Right lobe of liver (tissue), 4 donors: ENCODE measurements around the gene ZNF487.

Experiments
- POLR2A ChIP-seq: fragments of 450-650 bp; IDR thresholded peaks from one replicate; pipeline ENCODE4 v1.6.1; 2017; ENCODE audit warnings: antibody characterized with exemption, mild to moderate bottlenecking
- TF ChIP-seq, protein P1 (sequence below), 4 donors: fragments of 200-600 bp in 3 of 4; fragments of 450-650 bp in 1 of 4; IDR thresholded peaks; one replicate each; pipeline versions ENCODE4 v1.5.1 to v1.8.0; 2016 to 2022; ENCODE audit warnings: antibody characterized with exemption in 4 of 4, mild to moderate bottlenecking in 2 of 4
- donor health status: DM: no; HTN: no; CAD: no.
- donor health status: DM: no; HTN: no; CAD: no.
- donor health status: DM: no; HTN: yes; CAD: no.

DNA sequence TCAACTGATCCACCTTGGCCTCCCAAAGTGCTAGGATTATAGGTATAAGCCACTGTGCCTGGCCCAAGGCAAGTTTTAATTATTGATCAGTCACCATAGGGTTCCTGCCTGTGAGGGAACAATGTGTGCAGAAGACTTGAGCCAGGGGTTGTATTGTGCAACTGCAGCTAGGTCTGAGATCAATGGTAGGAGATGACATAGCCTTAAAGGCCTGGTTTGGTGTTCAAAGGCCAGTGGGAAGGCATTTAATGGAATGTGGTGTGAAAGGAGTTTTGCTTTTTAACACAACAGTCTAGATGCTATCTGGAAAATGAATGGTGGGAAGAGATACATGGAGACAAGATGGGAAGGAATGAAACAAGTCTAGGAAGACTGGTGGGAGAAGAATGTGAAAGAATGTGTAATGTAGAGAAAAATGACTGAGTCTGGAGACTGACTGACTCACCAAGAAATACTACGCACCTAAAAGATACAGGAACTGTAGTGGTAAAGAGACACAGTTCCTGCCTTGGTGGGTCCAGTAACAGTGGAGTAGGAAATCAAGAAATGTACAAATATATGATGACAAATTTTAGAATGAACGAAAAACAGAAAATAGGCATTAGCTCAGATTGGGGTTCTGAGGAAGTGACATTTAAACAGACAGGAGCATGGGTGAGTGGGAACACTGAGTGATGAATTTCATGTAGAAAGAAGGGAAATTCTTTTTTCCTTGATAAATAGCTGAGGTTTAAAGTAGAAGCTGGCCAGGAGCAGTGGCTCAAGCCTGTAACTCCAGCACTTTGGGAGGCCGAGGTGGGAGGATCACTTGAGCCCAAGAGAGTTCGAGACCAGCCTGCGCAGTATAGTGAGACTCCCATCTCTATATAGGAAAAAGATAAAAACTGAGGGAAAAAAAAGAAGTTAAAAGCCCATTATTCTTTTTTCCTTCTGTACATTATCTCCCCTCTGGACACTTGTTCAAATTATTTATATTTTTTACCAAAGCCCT, 37.3 kb upstream of the ZNF487 start:
- TF ChIP-seq, protein P1, sequence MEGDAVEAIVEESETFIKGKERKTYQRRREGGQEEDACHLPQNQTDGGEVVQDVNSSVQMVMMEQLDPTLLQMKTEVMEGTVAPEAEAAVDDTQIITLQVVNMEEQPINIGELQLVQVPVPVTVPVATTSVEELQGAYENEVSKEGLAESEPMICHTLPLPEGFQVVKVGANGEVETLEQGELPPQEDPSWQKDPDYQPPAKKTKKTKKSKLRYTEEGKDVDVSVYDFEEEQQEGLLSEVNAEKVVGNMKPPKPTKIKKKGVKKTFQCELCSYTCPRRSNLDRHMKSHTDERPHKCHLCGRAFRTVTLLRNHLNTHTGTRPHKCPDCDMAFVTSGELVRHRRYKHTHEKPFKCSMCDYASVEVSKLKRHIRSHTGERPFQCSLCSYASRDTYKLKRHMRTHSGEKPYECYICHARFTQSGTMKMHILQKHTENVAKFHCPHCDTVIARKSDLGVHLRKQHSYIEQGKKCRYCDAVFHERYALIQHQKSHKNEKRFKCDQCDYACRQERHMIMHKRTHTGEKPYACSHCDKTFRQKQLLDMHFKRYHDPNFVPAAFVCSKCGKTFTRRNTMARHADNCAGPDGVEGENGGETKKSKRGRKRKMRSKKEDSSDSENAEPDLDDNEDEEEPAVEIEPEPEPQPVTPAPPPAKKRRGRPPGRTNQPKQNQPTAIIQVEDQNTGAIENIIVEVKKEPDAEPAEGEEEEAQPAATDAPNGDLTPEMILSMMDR (IDR thresholded peaks at IDR 0.05) = no peak
- no peak for TF ChIP-seq POLR2A
